ENCODE results near the gene CBR1.

Gene CBR1

DNA sequence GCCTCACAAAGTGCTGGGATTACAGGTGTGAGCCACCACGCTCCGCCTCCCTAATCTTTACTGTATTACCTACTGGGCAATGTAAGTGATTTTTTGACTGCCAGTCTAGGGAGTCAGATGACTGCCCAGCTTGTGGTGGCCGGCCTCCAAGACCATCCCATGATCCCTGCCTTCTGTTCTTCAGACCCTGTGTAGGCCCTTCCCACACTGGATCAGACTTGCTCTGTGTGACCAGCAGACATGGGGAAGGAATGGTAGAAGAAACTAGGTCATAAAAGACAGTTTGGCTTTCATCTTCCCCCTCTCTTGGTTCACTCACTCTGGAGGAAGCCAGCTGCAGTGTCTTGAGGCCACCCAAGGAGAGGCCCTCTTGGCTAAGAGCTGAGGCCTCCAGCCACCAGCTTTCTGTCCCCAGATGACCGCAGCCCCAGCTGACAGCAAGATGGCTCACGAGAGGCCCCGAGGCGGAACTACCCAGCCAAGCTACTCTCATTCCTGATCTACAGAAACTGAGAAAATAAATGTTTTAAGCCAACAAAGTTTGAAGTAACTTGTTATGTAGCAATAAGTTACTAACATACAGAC lies 50.6 kb downstream of the CBR1 start:
- DNase-seq: no peak

Measured in activated gamma-delta T cell (primary cell).